IMR-90 (cell line): ENCODE data around the gene PROM2. TPM values are rescaled to one million over a fixed set of nuclear protein-coding genes. Genes with fewer than 3 reads are reported as not detected.
A peak's percentile ranks its signal among the peaks of the same experiment; 100 is the strongest.

Source experiments
- ATAC-seq: fragments of 200-7000 bp; cut with Tn5 transposase; 2 replicates; pipeline ENCODE4 v1.9.1; 2020; ENCODE audit warnings: low read depth, mild to moderate bottlenecking, moderate library complexity
- BruUV-seq: library from RNA; stranded (reverse); fragments of 400-500 nt; replicated peaks from 2 replicates; lab custom pipeline; 2021; lab: Mats Ljungman, UMichigan
- CTCF ChIA-PET: fragments of 300-600 bp; formaldehyde crosslinking; extraction: SDS; loops from one replicate; lab custom pipeline; 2021; ENCODE audit warnings: antibody characterized with exemption; lab: Yijun Ruan, JAX
- POLR2A ChIA-PET: fragments of 300-600 bp; sonication (Branson Sonifier 250); formaldehyde crosslinking; loops from one replicate; lab custom pipeline; 2022; ENCODE audit warnings: antibody characterized with exemption; ENCODE audit not compliant: unreplicated experiment; lab: Charles Lee
- DNase-seq: peaks from one replicate; pipeline ENCODE4 v3.0.0; 2013
- H2AFZ ChIP-seq: replicated peaks from 2 replicates; pipeline ENCODE3; 2013; ENCODE audit warnings: low read length, mild to moderate bottlenecking; ENCODE audit not compliant: poor library complexity
- H2AK5ac ChIP-seq: 2 replicates; pipeline ENCODE4 v1.6.1; 2013; ENCODE audit warnings: low read depth, low read length, inconsistent platforms
- H2AK9ac ChIP-seq: replicated peaks from 2 replicates; pipeline ENCODE3; 2013; ENCODE audit warnings: mild to moderate bottlenecking, low read depth, low read length, moderate library complexity; ENCODE audit not compliant: poor library complexity
- H2BK120ac ChIP-seq: 2 replicates; pipeline ENCODE4 v1.6.1; 2013; ENCODE audit warnings: low read depth, low read length, inconsistent platforms
- H2BK15ac ChIP-seq: 3 replicates; pipeline ENCODE4 v1.6.1; 2013; ENCODE audit warnings: low read depth, low read length, inconsistent platforms
- H2BK20ac ChIP-seq: 2 replicates; pipeline ENCODE4 v1.6.1; 2013; ENCODE audit warnings: low read depth, mild to moderate bottlenecking, inconsistent platforms, low read length, moderate library complexity
- H2BK5ac ChIP-seq: 2 replicates; pipeline ENCODE4 v1.6.1; 2013; ENCODE audit warnings: mild to moderate bottlenecking, low read depth, low read length, inconsistent platforms; ENCODE audit not compliant: poor library complexity, severe bottlenecking
- H3K14ac ChIP-seq: replicated peaks from 2 replicates; pipeline ENCODE4 v1.6.1; 2013; ENCODE audit warnings: low read depth, low read length, inconsistent platforms
- H3K18ac ChIP-seq: 2 replicates; pipeline ENCODE4 v1.6.1; 2013; ENCODE audit warnings: low read depth, low read length, control low read depth
- H3K23ac ChIP-seq: 2 replicates; pipeline ENCODE4 v1.6.1; 2013; ENCODE audit warnings: low read depth, low read length, inconsistent platforms
- H3K27ac ChIP-seq: 2 replicates; pipeline ENCODE4 v1.5.1; 2013; ENCODE audit warnings: mild to moderate bottlenecking, control low read depth, low read length; ENCODE audit not compliant: insufficient read depth
- H3K27me3 ChIP-seq: 2 replicates; pipeline ENCODE4 v1.6.1; 2013; ENCODE audit warnings: low read length; ENCODE audit not compliant: control insufficient read depth, insufficient read depth
- H3K36me3 ChIP-seq: 2 replicates; pipeline ENCODE4 v1.6.1; 2013; ENCODE audit warnings: low read length, mixed read lengths; ENCODE audit not compliant: control insufficient read depth, insufficient read depth
- H3K4ac ChIP-seq: 2 replicates; pipeline ENCODE4 v1.6.1; 2013; ENCODE audit warnings: low read depth, low read length, inconsistent platforms
- H3K4me1 ChIP-seq: 2 replicates; pipeline ENCODE4 v1.6.1; 2013; ENCODE audit warnings: low read length, mixed read lengths; ENCODE audit not compliant: control insufficient read depth, insufficient read depth
- H3K4me2 ChIP-seq: 2 replicates; pipeline ENCODE4 v1.6.1; 2013; ENCODE audit warnings: low read depth, mild to moderate bottlenecking, control low read depth, low read length, moderate library complexity
- H3K4me3 ChIP-seq: 2 replicates; pipeline ENCODE4 v1.5.1; 2013; ENCODE audit warnings: low read depth, mild to moderate bottlenecking, control low read depth, low read length, moderate library complexity; ENCODE audit not compliant: insufficient read depth
- H3K56ac ChIP-seq: 2 replicates; pipeline ENCODE4 v1.6.1; 2013; ENCODE audit warnings: low read length, inconsistent platforms; ENCODE audit not compliant: insufficient read depth; ENCODE audit errors: extremely low read depth
- H3K79me1 ChIP-seq, 2 experiments: 2 replicates each; pipeline ENCODE4 v1.6.1; 2013; ENCODE audit warnings: low read length in 2 of 2, inconsistent platforms in 1 of 2, low read depth in 1 of 2
- H3K9ac ChIP-seq: 2 replicates; pipeline ENCODE4 v1.6.1; 2013; ENCODE audit warnings: low read depth, low read length, control low read depth
- H3K9me1 ChIP-seq: 2 replicates; pipeline ENCODE4 v1.6.1; 2013; ENCODE audit warnings: low read length, inconsistent platforms; ENCODE audit not compliant: insufficient read depth
- H3K9me3 ChIP-seq: 2 replicates; pipeline ENCODE4 v1.6.1; 2013; ENCODE audit warnings: low read length; ENCODE audit not compliant: control insufficient read depth, insufficient read depth
- H4K20me1 ChIP-seq: 2 replicates; pipeline ENCODE4 v1.6.1; 2013; ENCODE audit warnings: low read length, inconsistent platforms; ENCODE audit not compliant: insufficient read depth
- H4K5ac ChIP-seq: 2 replicates; pipeline ENCODE4 v1.6.1; 2013; ENCODE audit warnings: mild to moderate bottlenecking, low read depth, low read length, control low read depth
- H4K8ac ChIP-seq, 2 experiments: 2 replicates each; pipeline ENCODE4 v1.6.1; 2013; ENCODE audit warnings: low read depth in 2 of 2, low read length in 2 of 2, control low read depth in 1 of 2, inconsistent platforms in 1 of 2
- H4K91ac ChIP-seq: 2 replicates; pipeline ENCODE4 v1.6.1; 2013; ENCODE audit warnings: low read depth, low read length, inconsistent platforms; ENCODE audit not compliant: insufficient read depth
- CTCF ChIP-seq: conservative IDR thresholded peaks from 2 replicates; pipeline ENCODE4 v1.5.1; 2012; ENCODE audit warnings: mild to moderate bottlenecking, low read depth, low read length, improper control_type of control experiment
- FOS ChIP-seq: fragments of 150-350 bp; IDR thresholded peaks from 2 replicates; pipeline ENCODE4 v1.6.1; 2016; ENCODE audit warnings: low read depth, low read length
- POLR2A ChIP-seq: IDR thresholded peaks from 2 replicates; pipeline ENCODE4 v1.6.1; 2012; ENCODE audit warnings: mild to moderate bottlenecking, low read depth, low read length
- RAD21 ChIP-seq: IDR thresholded peaks from 2 replicates; pipeline ENCODE4 v1.6.1; 2012; ENCODE audit warnings: low read length, improper control_type of control experiment
- RCOR1 ChIP-seq: IDR thresholded peaks from 2 replicates; pipeline ENCODE4 v1.6.1; 2012; ENCODE audit warnings: mild to moderate bottlenecking, low read length, improper control_type of control experiment; ENCODE audit not compliant: insufficient replicate concordance
- RFX5 ChIP-seq: IDR thresholded peaks from 2 replicates; pipeline ENCODE4 v1.8.0; 2012; ENCODE audit warnings: low read depth, mild to moderate bottlenecking, low read length, moderate library complexity
- SMC3 ChIP-seq: fragments of 150-350 bp; IDR thresholded peaks from 2 replicates; pipeline ENCODE4 v1.6.1; 2016; ENCODE audit warnings: low read depth, mild to moderate bottlenecking, antibody characterized with exemption, low read length, moderate library complexity
- WGBS, 2 experiments: methylation state at CpG; one replicate each; pipeline versions ENCODE4 v1.1.5 to v1.1.7; 2013; ENCODE audit warnings: missing lambda C conversion rate in 2 of 2; ENCODE audit not compliant: insufficient read length in 1 of 2; ENCODE audit errors: extremely low coverage in 2 of 2; 5-methylcytosine and 5-hydroxymethylcytosine counted together
- dilution Hi-C: fragments of 300-500 bp; cut with HindIII; formaldehyde crosslinking; loops from one replicate; pipeline ENCODE4 v1.14.3; 2018; ENCODE audit warnings: low sequenced_read_pairs; ENCODE audit not compliant: unreplicated experiment
- in situ Hi-C: fragments of 300-500 bp; cut with MboI; formaldehyde crosslinking; loops from 3 replicates; pipeline ENCODE4 v1.14.3; 2019; ENCODE audit warnings: low sequenced_read_pairs, inconsistent platforms, mixed read lengths
- intact Hi-C: fragments of 100-400 bp; cut with micrococcal nuclease; formaldehyde crosslinking; loops from 2 replicates; pipeline ENCODE4 v1.10.0; 2022
- polyA plus RNA-seq, 3 experiments: library from polyadenylated mRNA; depleted of rRNA; stranded (reverse); fragments of >200 nt; gene quantifications; 2 replicates each; pipeline ENCODE4 v1.2.3, GENCODE V29; 2012; ENCODE audit warnings: low replicate concordance in 1 of 3
- total RNA-seq: library from RNA; depleted of rRNA; stranded (reverse); fragments of >200 nt; gene quantifications from 2 replicates; pipeline ENCODE4 v1.2.3, GENCODE V29; 2012

Gene PROM2
- total and polyA plus RNA-seq, 2 of the 4 experiments (the other 2 are of a cell fraction), result 0.26 TPM; not detected in 1

GRCh38 chr2:95231723-95232122 is 42.5 kb upstream of the PROM2 start:
- ATAC-seq, result peak; percentile 61
- no peak overlapping the region for H3K27ac ChIP-seq
- H3K14ac ChIP-seq, result no peak overlapping the region
- H2BK120ac ChIP-seq, result no peak overlapping the region
- no CpG with 5 or more reads among the region's 3 CpGs for WGBS, 2 experiments
- no peak overlapping the region for H3K4ac ChIP-seq
- H3K23ac ChIP-seq, result no peak overlapping the region
- H3K4me2 ChIP-seq, result no peak overlapping the region
- in situ Hi-C loops (no loop called here), dilution Hi-C loops (no loop called here), intact Hi-C loops (loop anchor here (1.0 to 10.0 kb wide), 2 partner anchors 85 to 713 kb away; no protein-coding TSS in a partner anchor)
- H3K18ac ChIP-seq, result no peak overlapping the region
- H3K36me3 ChIP-seq, result no peaks in the 10 kb centered on the region
- no peaks in the 10 kb centered on the region for H3K79me1 ChIP-seq
- H2AK9ac ChIP-seq, result no peak overlapping the region
- no peak overlapping the region for H4K8ac ChIP-seq
- peak; percentile 55 for DNase-seq
- H2AFZ ChIP-seq, result no peak overlapping the region
- H3K27me3 ChIP-seq, result no peaks in the 10 kb centered on the region
- no peaks in the 10 kb centered on the region for H3K4me1 ChIP-seq
- TF ChIP-seq RAD21 (peak; percentile 55), CTCF (peak; percentile 49), FOS (peak; percentile 22; the same call in 1 of the 2 replicates), POLR2A (no peak), SMC3 (peak; percentile 38; the same call in 1 of the 2 replicates), RCOR1 (no peak), RFX5 (no peak)
- H2AK5ac ChIP-seq, result no peak overlapping the region
- H3K9me1 ChIP-seq, result no peaks in the 10 kb centered on the region
- ChIA-PET POLR2A (no interaction called here), CTCF (interaction anchor here (0.6 to 1.6 kb wide), 11 partner anchors 8 to 170 kb away, joined by 3 to 10 read pairs (median 4); partner anchors contain the start of gene FAHD2A)
- H3K9me3 ChIP-seq, result no peaks in the 10 kb centered on the region; the same call in 1 of the 2 replicates
- no peak overlapping the region for H3K9ac ChIP-seq
- H2BK15ac ChIP-seq, result no peak overlapping the region
- no peak overlapping the region for H4K5ac ChIP-seq
- H3K56ac ChIP-seq, result no peak overlapping the region
- no peaks in the 10 kb centered on the region for H4K20me1 ChIP-seq
- H2BK20ac ChIP-seq, result no peak overlapping the region
- no TSS peak for BruUV-seq
- no peak overlapping the region for H4K91ac ChIP-seq
- H3K4me3 ChIP-seq, result no peak overlapping the region
- no peak overlapping the region for H2BK5ac ChIP-seq
